Astrocyte of the spinal cord (primary cell): ENCODE data around the gene FMN2.

Experiments
- DNase-seq: peaks from one replicate; pipeline ENCODE4 v3.0.0; 2011; ENCODE audit warnings: low read depth, low spot score
- H3K4me3 ChIP-seq: 2 replicates; pipeline ENCODE4 v1.5.1; 2011; ENCODE audit warnings: low read depth, mild to moderate bottlenecking, low read length, moderate library complexity
- CTCF ChIP-seq: IDR thresholded peaks from 2 replicates; pipeline ENCODE4 v1.5.1; 2012; ENCODE audit warnings: low read depth, mild to moderate bottlenecking, low read length, inconsistent platforms
- in situ Hi-C: cut with HindIII; loops from 2 replicates; pipeline ENCODE4 v1.10.0; 2017; ENCODE audit warnings: low sequenced_read_pairs

The FMN2 gene

GRCh38 chr1:240194120-240194519, 102.4 kb downstream of the FMN2 start:
- in situ Hi-C loops: no loop called here

GRCh38 chr1:240198376-240198775, 106.7 kb downstream of the FMN2 start:
- no peak for DNase-seq
- in situ Hi-C loops: no loop called here
- no peak overlapping the region for H3K4me3 ChIP-seq
- TF ChIP-seq CTCF: no peak

More at GRCh38 chr1:240194120-240194519, 102.4 kb downstream of the FMN2 start:
- no peak for TF ChIP-seq CTCF
- DNase-seq: peak; percentile 85
- H3K4me3 ChIP-seq: no peak overlapping the region

- in situ Hi-C loops: no loop called here
- H3K4me3 ChIP-seq: no peak overlapping the region
- TF ChIP-seq CTCF: no peak
- DNase-seq: no peak
Measured at GRCh38 chr1:240199758-240200645, 108.3 kb downstream of the FMN2 start.

- in situ Hi-C loops: no loop called here
Measured at GRCh38 chr1:240201931-240202330, 110.2 kb downstream of the FMN2 start.

GRCh38 chr1:240207073-240207709, 115.5 kb downstream of the FMN2 start:
- no peak overlapping the region for H3K4me3 ChIP-seq
- no peak for TF ChIP-seq CTCF
- no peak for DNase-seq
- in situ Hi-C loops: no loop called here

More at GRCh38 chr1:240201931-240202330, 110.2 kb downstream of the FMN2 start:
- DNase-seq: no peak
- H3K4me3 ChIP-seq: no peak overlapping the region
- no peak for TF ChIP-seq CTCF

- in situ Hi-C loops: no loop called here
- DNase-seq: no peak
- no peak for TF ChIP-seq CTCF
- no peak overlapping the region for H3K4me3 ChIP-seq
Measured at GRCh38 chr1:240210026-240210425, 118.3 kb downstream of the FMN2 start.
